HG02884 (cell line): ENCODE results near the gene SAMD1.

ENCODE experiments used
- ATAC-seq: cut with Tn5 transposase; IDR thresholded peaks from one replicate; pipeline ENCODE4 v1.9.1; 2021; ENCODE audit warnings: mild to moderate bottlenecking, moderate library complexity; ENCODE audit not compliant: unreplicated experiment

Gene SAMD1

DNA sequence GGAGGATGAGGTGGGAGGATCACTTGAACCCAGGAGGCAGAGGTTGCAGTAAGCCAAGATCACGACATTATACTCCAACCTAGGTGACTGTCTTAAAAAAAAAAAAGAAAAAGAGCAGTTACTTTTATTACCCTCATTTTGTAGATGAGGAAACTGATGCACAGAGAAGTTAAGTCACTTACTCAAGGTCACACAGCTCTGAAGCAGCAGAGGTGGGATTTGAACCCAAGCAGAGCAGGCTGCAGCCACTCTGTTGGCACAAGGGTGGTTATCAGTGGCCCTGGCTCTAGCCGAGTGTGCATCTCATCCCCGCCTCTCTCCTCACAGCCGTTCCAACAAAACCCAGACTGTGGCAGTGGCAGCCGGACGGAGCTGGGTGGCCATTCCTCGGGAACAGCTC lies 51.4 kb downstream of the SAMD1 start:
- ATAC-seq = no peak
